MM.1S (cell line): ENCODE results near the gene ERLEC1.
"Not testable (repeated sequence)": the region's sequence is repeated elsewhere in the genome, so short reads cannot be mapped to it uniquely, and the experiment has no call there.

ENCODE experiments used
- DNase-seq: peaks from one replicate; pipeline ENCODE4 v3.0.0-alpha.2; 2015
- H2AFZ ChIP-seq: fragments of 300-600 bp; sonication (generic); 2 replicates; pipeline ENCODE4 v1.6.0; 2016; ENCODE audit warnings: antibody characterized with exemption, low read length
- H3F3A ChIP-seq: fragments of 300-600 bp; sonication (generic); 2 replicates; pipeline ENCODE4 v1.6.1; 2016; ENCODE audit warnings: mild to moderate bottlenecking, antibody characterized with exemption, low read length, moderate library complexity, mixed read lengths; ENCODE audit not compliant: insufficient read depth
- H3K27ac ChIP-seq: fragments of 300-600 bp; sonication (generic); 2 replicates; pipeline ENCODE4 v1.5.1; 2016; ENCODE audit warnings: mild to moderate bottlenecking, low read length
- H3K27me3 ChIP-seq: fragments of 300-600 bp; sonication (generic); replicated peaks from 2 replicates; pipeline ENCODE4 v1.6.0; 2016; ENCODE audit warnings: low read length; ENCODE audit not compliant: insufficient read depth
- H3K36me3 ChIP-seq: fragments of 300-600 bp; sonication (generic); replicated peaks from 2 replicates; pipeline ENCODE4 v1.6.1; 2016; ENCODE audit warnings: mild to moderate bottlenecking, low read length, mixed read lengths; ENCODE audit not compliant: insufficient read depth
- H3K4me1 ChIP-seq: fragments of 300-600 bp; sonication (generic); 2 replicates; pipeline ENCODE4 v1.6.1; 2016; ENCODE audit warnings: low read length, mixed read lengths
- H3K4me2 ChIP-seq: fragments of 300-600 bp; sonication (generic); 2 replicates; pipeline ENCODE4 v1.6.0; 2016; ENCODE audit warnings: low read depth, low read length
- H3K4me3 ChIP-seq: fragments of 300-600 bp; sonication (generic); 2 replicates; pipeline ENCODE4 v1.5.1; 2016; ENCODE audit warnings: low read length, mixed read lengths
- H3K79me2 ChIP-seq: fragments of 300-600 bp; sonication (generic); 2 replicates; pipeline ENCODE4 v1.6.1; 2016; ENCODE audit warnings: mixed run types, low read length, mixed read lengths
- H3K9ac ChIP-seq: fragments of 300-600 bp; sonication (generic); 2 replicates; pipeline ENCODE4 v1.6.1; 2016; ENCODE audit warnings: low read length, mixed read lengths
- H3K9me2 ChIP-seq: fragments of 300-600 bp; sonication (generic); replicated peaks from 2 replicates; pipeline ENCODE4 v1.6.1; 2016; ENCODE audit warnings: mild to moderate bottlenecking, low read length, mixed read lengths; ENCODE audit not compliant: insufficient read depth
- H3K9me3 ChIP-seq: fragments of 300-600 bp; sonication (generic); replicated peaks from 2 replicates; pipeline ENCODE4 v1.6.1; 2016; ENCODE audit warnings: mild to moderate bottlenecking, low read length, mixed read lengths; ENCODE audit not compliant: insufficient read depth
- H4K20me1 ChIP-seq: fragments of 300-600 bp; sonication (generic); 2 replicates; pipeline ENCODE4 v1.6.1; 2016; ENCODE audit warnings: mild to moderate bottlenecking, low read length, moderate library complexity, mixed read lengths; ENCODE audit not compliant: insufficient read depth
- EZH2 ChIP-seq: fragments of 300-600 bp; sonication (generic); optimal IDR thresholded peaks from 2 replicates; pipeline ENCODE3; 2017; ENCODE audit warnings: low read depth, mild to moderate bottlenecking, antibody characterized with exemption, low read length, mixed read lengths
- EZH2phosphoT487 ChIP-seq: fragments of 300-600 bp; sonication (generic); IDR thresholded peaks from 2 replicates; pipeline ENCODE4 v1.6.1; 2018; ENCODE audit warnings: antibody characterized with exemption, low read length
- TF ChIP-seq, protein P1 (sequence below): fragments of 300-600 bp; sonication (generic); IDR thresholded peaks from 2 replicates; pipeline ENCODE4 v1.5.1; 2016; ENCODE audit warnings: antibody characterized with exemption, low read length, mixed read lengths

The ERLEC1 gene

GRCh38 chr2:53842891-53843290 lies 56.0 kb downstream of the ERLEC1 start:
- Histone ChIP-seq H3K27me3 (no peaks in the 10 kb centered on the region), H3K9me2 (no peaks in the 10 kb centered on the region), H3K4me1 (no peaks in the 10 kb centered on the region), H4K20me1 (no peaks in the 10 kb centered on the region), H3K36me3 (no peaks in the 10 kb centered on the region), H3K27ac (no peak overlapping the region), H2AFZ (no peak overlapping the region), H3K4me3 (no peak overlapping the region), H3K9ac (no peak overlapping the region), H3K4me2 (no peak overlapping the region), H3K79me2 (no peaks in the 10 kb centered on the region), H3K9me3 (no peaks in the 10 kb centered on the region), H3F3A (no peaks in the 10 kb centered on the region)
- no peak for DNase-seq
- TF ChIP-seq, protein P1, sequence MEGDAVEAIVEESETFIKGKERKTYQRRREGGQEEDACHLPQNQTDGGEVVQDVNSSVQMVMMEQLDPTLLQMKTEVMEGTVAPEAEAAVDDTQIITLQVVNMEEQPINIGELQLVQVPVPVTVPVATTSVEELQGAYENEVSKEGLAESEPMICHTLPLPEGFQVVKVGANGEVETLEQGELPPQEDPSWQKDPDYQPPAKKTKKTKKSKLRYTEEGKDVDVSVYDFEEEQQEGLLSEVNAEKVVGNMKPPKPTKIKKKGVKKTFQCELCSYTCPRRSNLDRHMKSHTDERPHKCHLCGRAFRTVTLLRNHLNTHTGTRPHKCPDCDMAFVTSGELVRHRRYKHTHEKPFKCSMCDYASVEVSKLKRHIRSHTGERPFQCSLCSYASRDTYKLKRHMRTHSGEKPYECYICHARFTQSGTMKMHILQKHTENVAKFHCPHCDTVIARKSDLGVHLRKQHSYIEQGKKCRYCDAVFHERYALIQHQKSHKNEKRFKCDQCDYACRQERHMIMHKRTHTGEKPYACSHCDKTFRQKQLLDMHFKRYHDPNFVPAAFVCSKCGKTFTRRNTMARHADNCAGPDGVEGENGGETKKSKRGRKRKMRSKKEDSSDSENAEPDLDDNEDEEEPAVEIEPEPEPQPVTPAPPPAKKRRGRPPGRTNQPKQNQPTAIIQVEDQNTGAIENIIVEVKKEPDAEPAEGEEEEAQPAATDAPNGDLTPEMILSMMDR: no peak
- no peak for TF ChIP-seq EZH2phosphoT487
- TF ChIP-seq EZH2: no peak

DNA sequence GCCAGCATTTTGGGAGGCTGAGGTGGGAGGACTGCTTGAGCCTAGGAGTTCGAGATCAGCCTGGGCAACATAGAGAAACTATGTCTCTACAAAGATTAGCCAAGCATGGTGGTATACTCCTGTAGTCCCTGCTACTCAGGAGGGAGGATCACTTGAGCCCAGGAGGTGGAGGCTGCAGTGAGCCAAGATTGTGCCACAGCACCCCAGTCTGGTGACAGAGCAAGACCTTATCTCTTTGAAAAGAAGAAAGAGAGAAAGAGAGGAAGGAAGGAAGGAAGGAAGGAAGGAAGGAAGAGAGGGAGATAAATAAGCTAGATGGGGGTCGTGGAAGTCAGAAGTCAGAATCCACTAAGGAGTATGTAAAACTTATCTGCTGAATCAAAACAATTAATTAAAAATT lies 56.8 kb downstream of the ERLEC1 start:
- Histone ChIP-seq H3K27me3 (no peaks in the 10 kb centered on the region), H3K36me3 (no peaks in the 10 kb centered on the region), H3K9me2 (no peaks in the 10 kb centered on the region), H4K20me1 (no peaks in the 10 kb centered on the region), H2AFZ (no peak overlapping the region), H3K79me2 (no peaks in the 10 kb centered on the region), H3K27ac (no peak overlapping the region), H3K4me1 (no peaks in the 10 kb centered on the region), H3K9ac (no peak overlapping the region), H3K9me3 (no peaks in the 10 kb centered on the region), H3K4me2 (no peak overlapping the region), H3F3A (no peaks in the 10 kb centered on the region), H3K4me3 (no peak overlapping the region)
- TF ChIP-seq EZH2phosphoT487 (no peak), EZH2 (no peak)
- TF ChIP-seq, protein P1: no peak
- no peak for DNase-seq

- no peaks in the 10 kb centered on the region for H3K4me1 ChIP-seq
- H3K9me2 ChIP-seq: no peaks in the 10 kb centered on the region
- H3K27me3 ChIP-seq: no peaks in the 10 kb centered on the region
- no peak overlapping the region for H3K4me3 ChIP-seq
- H3K27ac ChIP-seq: no peak overlapping the region
- H3K9ac ChIP-seq: no peak overlapping the region
- TF ChIP-seq, protein P1: no peak
- no peak for TF ChIP-seq EZH2phosphoT487
- TF ChIP-seq EZH2: no peak
- DNase-seq: no peak
- no peaks in the 10 kb centered on the region for H3K36me3 ChIP-seq
- no peaks in the 10 kb centered on the region for H3K79me2 ChIP-seq
- no peaks in the 10 kb centered on the region for H3F3A ChIP-seq
- H3K4me2 ChIP-seq: no peak overlapping the region
- no peak overlapping the region for H2AFZ ChIP-seq
- H3K9me3 ChIP-seq: no peaks in the 10 kb centered on the region
- no peaks in the 10 kb centered on the region for H4K20me1 ChIP-seq
Observed at GRCh38 chr2:53848062-53848461, 61.2 kb downstream of the ERLEC1 start.

DNA sequence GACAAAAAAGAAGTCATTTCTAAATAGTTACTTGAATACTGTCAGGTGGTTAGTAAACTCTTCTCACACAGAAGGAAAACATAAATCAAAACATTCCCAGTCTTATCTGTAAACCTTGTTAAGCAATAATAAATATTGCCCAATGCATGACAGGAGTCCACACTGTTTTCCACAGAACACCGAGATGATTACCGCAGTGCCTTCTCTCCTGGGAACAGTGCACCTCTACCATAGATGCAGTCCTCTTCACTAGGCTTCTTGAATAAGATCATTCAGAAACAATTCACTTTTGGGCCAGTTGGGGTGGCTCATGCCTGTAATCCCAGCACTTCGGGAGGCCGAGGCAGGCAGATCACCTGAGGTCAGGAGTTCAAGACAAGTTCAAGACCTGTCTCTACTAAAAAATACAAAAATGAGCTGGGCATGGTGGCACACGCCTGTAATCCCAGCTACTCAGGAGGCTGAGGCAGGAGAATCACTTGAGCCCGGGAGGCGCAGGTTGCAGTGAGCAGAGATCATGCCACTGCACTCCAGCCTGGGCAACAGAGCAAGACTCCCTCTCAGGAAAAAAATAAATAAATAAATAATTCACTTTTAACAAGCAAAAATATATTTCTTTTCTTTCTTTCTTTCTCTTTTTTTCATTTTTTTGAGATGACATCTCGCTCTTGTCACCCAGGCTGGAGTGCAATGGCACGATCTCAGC lies 64.4 kb downstream of the ERLEC1 start:
- H3K79me2 ChIP-seq, H3K27ac ChIP-seq, H3F3A ChIP-seq, H3K9ac ChIP-seq, H4K20me1 ChIP-seq, H3K9me3 ChIP-seq, H3K4me1 ChIP-seq, H3K9me2 ChIP-seq, DNase-seq, H3K36me3 ChIP-seq, H3K4me3 ChIP-seq, H2AFZ ChIP-seq, H3K4me2 ChIP-seq, H3K27me3 ChIP-seq: not testable (repeated sequence)
